HPDE6-E6E7 (cell line): ENCODE measurements around the gene PDLIM4.

Experiments used
- DNase-seq: peaks from one replicate; pipeline ENCODE4 v3.0.0; 2011; ENCODE audit warnings: missing footprints; ENCODE audit errors: extremely low spot score

Gene PDLIM4

DNA sequence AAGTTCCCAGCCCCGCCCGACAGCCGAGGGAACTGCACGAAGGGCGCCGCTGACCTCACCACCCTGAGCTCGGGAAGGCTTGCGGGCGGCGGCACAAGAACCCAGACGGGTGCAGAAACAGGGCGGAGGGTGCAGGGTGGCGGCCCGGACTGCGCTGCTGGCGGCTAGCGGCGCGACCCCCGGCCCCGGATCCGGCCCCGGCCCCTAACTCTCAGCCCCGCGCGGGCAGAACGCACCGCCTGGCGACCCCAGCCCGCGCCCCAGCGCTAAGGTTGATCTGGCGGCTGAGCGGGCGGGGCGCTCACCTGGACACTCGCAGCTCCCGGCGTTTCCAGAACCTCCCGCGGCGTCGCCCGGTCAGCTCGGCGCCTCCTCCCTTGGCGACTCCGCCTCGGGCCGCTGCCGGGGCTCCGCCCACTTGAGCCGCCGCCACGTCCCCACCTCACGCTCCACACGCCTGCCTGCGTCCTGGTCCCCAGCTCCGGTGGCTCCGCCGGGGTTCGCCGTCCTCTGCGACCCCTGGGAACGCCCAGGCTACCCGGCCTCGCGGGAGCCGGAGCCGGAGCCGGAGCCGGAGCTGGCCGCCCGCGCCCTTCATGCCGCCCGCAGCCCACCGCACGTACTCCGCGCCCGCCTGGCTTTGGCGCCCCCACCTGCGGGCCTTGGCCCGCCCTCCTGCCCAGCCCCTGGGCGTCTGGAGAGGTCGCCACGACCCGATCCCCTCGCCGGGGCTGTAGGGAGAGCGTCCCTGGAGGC lies 29.8 kb upstream of the PDLIM4 start, which contains the start of gene P4HA2:
Gene P4HA2, minus strand, starts transcription at position 369 of the 756 bp plus-strand sequence. CDS start 9,227 bp downstream, outside the sequence.
- peak; percentile 79 for DNase-seq

DNA sequence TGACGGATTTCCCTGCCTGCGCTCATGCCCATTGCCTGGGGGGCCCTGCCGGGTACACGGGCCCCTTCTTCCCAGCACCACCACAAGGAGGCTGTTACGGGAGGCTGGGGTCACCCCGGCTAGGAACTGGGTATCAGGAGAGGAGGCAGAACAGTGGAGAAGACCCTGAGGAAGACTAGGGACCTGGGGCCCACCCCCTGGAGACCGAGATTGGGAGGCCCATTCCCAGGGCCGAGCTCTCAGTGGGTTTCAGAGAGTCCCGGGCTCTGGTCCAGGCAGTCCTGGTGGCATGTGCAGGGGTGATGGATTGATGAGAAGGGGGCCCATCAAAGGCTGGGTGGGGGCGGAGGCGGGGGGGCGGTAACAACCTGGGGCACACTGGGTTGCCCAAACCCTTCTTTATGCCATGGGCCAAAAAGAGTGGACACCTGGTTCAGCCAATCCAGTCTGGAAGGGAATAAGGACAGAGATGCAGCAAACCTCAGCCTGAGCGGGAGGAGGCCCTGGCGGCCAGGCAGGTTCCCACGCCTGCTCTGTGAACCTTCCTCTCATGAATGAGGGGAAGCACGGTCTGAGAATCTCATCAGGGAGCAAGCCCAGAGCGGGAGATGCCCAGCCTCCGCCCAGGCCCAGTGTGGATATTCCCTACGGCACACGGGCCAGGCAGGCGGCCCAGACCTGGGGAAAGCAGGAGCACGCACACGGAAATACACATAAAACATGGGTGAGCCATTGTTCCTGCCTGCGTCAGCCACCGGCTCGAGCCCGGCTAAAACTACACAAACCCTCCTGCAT lies 29.1 kb upstream of the PDLIM4 start:
- DNase-seq = no peak

DNA sequence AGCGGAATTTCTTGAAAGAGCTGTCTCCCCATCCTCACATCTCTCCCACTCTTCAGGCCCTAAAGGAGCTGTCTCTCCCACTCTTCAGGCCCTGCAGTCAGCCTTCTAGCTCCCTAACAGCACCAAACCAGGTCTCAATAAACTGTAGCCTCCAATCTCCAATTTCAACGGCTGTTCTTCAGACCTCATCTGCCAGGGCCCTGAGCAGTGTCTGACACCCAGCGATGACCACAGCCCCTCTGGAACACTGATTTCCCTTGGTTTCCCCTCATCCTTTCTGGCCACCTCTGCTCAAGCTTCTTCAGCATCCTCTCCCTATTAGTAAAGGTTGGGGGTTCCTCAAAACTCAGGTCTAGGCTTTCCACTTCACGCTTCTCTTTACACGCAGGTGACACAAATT lies 28.3 kb upstream of the PDLIM4 start:
- DNase-seq = no peak

DNA sequence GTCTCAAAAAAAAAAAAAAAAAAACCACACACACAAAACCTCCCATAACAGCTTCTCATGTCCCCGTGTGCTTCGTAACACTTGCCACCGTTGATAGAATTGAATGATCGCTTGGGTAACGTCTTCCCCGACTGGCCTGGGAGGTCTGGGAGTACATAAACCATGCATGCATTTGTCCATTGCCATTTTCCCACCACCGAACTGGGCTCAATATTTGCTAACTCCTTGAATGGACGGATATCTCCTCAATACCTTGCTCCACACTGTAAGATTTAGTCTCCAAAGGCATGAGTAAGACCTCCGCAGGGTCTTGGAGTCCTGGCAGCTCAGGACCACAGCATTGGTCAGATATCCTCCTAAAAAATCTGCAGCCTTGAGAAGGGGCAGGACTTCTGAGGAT lies 26.6 kb upstream of the PDLIM4 start:
- no peak for DNase-seq

DNA sequence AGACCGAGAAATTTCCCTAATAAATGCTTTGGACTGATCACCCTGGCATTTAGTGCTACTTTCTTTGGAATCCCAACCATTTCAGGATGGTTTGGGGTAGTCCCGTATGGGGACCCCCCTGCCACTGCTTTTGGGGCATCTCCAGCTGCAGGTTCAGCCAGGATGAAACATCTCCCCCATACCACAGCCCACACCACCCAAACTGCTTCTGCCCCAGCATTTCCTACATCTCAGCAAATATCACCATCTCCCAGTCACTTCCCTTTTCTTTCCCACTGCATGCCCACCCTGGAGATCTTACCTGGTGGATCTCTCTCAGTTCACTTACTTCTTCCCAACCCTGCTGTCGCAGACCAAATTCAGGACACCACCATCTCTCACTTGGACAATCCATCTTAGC lies 25.0 kb upstream of the PDLIM4 start:
- no peak for DNase-seq

DNA sequence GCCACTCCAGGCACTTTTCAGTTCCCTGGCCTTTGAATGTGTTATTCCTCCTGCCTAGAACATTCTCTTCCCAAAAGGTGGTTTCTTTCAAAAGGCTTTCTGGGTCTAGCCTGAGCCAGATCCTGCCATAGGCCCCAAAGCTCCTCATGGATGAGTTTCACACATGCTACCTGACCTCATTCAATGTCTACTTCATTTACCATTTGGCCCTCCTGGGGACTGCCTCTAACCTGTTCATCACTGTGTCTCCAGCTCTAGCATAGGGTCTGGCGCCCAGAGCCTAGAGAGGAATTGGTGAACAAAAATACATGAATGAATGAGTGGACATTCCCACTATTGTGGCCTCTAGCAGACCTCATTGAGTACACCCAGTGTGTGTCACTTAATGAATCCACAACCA lies 24.4 kb upstream of the PDLIM4 start:
- DNase-seq = no peak

DNA sequence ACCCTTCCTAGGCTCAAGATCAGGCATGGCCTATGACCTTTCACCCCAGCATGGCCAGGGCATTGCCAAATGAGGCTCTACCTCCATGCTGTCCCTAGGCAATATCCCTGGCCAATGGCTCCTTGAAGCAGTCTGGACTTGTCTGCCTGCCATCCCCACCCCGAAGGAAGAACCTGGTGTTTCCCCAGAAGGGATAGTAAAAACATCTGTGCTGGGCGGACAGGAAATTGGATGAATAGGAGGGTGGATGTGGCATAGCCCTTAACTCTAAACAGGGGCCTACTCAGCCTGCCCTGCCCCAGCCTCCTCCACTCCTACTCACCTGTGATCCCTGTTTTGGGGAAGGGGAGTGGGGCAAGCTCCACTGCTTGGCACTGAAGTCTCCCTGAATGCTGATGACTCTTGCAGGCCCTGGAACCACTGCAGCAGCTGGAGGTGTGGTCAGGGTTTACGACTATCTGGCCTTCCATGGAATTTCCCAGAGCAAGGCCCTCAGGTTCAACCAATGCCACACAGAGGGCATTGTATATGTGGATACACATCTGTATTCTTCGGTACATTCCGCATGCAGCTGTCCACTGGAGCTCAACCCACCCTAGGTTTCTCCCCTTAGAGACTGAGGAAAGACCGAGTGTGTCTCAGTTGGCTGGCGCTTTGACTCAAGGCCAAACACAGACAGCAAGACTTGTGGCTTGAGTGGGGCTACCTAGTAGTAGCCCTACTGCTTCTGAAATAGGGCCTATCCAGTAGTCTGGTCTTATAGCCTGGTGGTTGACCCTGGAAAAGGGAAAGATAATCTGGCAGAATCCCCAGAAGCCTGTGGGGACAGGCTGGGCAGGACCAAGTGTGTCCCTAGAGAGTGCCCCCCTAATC lies 23.4 kb upstream of the PDLIM4 start:
- DNase-seq = no peak

DNA sequence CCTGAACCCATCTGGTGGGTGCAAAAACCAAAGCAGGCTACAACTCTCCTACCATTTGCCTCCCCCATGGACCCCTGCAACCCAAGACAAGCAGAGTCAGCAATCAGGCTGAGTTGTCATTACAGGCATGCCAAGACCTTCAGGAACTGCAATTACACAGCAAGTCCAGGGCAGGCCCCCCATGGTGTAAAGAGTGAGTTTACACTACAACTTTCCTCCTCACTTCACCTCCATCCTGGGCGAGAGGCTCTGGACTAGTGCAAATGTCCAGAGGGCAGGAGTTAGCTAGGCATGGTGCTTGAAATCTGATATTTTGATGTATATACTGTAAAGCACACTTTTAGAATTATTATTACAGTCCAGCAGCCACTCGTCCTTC lies 22.8 kb upstream of the PDLIM4 start:
- DNase-seq = no peak

DNA sequence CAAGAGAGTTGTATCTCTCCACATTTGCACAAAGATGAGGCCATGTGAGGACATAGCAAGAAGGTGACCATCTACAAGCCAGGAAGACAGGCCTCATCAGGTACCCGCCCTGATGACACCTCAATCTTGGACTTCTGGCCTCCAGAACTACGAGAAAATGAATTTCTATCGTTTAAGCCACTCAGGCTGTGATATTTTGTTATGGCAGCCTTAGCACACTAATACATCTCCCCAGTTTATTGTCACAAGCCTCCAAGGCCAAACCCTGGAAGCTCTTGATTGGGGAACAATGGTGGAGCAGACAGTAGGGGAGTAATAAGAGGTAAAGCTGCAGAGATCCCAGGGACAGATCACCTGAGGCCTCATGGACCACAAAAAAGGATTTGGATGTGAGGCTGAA lies 22.2 kb upstream of the PDLIM4 start:
- DNase-seq = no peak

DNA sequence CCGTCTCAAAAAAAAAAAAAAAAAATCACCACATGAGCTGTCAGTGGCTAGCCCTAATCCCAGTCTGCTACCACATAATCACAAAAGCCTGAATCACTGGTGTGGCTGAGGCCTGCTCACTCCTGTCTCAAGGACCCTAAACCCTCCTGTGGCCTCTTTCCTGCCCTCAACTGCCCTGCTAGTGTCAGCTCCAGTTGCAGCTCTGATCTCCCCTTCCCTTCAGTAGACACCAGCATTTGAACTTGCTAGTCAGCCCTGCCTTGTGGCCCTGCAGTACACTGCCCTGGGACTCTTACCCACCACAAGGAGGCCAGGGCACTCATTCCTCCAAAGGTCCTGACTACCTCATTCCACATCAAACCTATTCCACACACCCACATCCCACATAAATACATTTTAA lies 20.4 kb upstream of the PDLIM4 start:
- DNase-seq = no peak

DNA sequence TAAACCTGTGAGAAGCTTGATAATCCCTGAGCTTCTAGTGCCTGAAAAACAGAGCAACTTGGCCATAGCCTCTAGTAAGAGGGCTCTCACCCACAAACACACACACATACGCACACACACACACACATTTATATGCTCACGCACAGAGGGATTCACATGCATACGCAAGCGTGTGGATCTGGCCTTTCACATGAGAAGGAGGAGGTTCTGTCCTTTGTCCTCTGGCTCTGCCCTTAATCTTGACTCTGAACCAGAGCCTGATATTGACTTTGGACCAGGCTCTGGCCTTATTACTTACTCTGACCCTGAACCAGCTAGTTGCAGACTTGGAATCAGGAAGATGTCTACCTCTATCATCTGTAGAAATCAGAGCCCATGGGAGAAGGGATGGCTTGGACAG lies 19.8 kb upstream of the PDLIM4 start:
- DNase-seq = no peak

DNA sequence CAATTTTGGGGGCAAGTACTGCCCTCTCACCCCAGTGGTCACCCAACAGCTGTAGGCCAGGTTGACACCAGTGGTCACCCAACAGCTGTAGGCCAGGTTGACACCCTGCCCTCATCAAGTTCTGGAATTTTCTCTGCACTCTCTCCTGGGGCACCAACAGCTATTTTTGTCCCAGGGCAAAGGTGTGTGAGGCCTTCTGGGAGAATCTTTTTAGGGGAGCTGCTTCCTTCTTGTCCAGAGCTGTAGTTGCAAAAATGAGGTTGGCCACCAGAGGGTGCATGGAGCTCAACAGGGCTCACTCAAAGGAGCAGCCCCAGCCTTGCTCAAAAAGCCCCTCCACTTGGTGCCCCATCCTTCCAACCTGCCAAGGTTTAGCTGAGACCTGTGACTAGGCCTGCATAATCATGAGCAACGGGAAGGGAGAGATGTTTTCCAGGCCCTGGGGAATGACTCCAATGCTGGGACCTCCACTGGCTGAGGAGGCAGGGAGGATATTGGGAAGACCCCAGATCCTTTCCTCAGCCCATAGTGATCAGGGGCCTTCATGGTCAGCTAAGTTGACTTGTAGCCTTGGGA lies 19.2 kb upstream of the PDLIM4 start:
- DNase-seq = no peak

DNA sequence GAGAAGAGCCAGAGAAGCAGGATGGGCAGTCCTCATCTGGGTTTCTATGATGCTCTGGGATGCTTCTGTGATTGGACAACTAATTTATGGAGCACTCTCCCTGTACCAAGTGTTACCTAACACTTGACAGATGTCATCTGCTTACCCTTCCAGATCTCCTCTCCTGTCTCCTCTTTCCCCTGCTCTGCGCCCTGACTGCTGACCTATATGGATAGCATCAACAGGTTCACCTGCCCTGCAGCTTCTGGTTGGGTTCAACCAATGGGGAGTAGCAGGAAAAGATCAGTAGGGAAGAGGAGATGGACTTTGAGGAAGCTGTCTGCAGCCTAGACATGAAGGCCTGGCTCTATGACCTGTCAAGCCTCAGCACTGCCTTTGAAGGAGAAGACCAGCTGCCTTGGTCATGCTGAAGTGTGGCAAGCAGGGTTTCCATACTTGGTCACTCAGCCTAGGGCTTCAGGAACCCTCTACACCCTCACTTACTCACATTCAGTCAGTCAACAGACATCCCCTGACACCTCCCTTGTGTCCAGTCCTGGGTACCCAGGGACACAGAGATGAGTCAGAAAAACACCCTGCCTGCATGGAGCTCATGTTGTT lies 18.5 kb upstream of the PDLIM4 start:
- no peak for DNase-seq

DNA sequence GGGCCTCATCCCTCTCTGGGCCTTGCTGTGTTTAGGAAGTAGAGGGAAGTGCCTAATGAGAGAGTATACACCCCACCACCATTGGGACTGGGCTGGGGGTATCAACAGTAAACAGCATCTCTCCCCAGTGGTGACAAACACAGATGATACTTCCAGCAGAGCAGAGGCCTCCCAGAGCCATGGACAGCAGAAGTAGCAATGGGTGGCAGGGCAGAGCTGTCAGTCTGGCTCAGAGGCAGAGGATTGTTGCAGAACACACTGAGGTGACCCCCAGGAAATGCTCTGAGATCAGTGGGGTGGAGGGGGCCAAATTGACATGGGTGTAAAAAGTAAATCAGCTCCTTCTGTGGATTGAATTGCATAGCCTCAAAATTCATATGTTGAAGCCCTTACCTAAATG lies 17.7 kb upstream of the PDLIM4 start:
- no peak for DNase-seq

DNA sequence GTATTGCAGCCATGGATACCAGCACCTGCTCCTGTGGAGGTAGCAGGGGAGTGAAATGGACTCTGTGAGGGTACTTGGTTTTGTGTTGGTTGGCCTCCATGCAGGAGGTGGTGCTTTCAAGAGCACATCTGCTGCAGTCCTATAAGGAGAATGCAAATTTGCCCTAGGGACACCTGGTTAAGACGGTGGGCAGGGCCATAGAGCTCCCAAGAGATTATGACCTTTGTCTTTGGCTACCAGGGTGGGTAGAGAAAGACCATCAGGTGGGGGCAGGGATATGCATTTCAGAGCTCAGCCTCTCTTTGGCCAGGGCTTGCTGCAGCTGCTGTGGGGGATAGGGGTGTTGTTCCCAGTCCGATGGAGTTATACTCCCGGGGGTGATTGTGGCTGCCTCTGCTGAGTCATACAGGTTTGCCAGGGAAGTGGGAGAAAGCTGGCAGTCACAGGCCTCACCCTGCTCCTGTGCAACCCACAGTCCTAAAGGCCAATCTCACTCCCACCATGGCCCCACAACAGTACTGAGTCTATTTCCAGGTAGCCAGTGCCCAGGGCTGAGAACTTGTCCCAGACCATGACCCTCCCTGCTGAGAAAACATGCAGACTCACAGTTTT lies 14.0 kb upstream of the PDLIM4 start:
- DNase-seq = no peak

DNA sequence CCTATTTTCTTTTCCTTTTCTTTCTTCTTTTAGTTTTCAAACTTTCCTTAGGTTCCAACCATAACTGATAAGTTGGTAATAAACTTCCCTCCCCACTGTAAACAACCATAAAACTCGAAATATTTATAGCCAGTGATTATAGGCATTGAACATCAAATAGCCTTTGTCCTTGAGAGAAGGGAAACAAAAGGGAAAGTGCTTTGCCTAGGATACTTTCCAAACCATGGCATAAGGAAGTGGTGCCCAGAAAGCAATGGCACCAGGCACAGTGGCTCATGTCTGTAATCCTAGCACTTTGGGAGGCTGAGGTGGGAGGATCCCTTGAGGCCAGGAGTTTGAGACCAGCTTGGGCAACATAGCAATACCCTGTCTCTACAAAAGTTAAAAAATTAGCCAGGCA lies 11.9 kb upstream of the PDLIM4 start:
- DNase-seq = no peak

DNA sequence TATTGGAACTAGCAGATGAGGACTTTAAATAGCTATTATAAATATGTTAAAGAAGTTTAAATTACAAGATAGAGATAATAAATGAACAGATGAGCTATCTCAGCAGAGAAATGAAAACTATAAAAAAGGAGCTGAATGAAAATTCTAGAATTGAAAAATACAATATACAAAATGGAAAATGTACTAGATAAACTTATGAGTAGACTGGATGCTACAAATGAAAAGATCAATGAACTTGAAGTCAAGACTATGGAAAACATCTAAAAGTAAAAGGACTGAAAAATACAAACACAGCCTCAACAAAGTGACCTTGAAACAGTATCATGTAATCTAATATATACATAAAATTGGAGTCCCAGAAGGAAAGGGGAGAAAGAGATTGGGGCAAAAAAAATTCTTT lies 10.7 kb upstream of the PDLIM4 start:
- no peak for DNase-seq

DNA sequence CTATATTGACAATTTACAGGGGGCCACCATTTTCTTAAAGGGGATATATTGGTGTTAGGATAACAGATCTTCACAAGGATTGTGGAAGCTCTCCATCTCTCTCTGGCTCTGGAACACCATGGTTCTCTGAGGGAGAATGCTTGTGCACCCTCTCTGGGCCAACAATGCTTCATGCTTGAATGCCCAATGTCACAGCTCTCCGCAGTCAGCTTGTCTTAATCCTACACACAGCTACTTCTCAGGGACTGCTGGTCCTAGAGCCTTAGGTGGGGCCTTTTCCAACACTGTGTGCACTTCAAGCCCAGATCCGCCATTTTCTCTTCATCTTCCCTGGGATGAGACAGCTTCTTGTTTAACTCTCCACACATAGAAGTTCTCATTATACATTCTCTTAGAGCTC lies 6.9 kb upstream of the PDLIM4 start:
- DNase-seq = no peak

DNA sequence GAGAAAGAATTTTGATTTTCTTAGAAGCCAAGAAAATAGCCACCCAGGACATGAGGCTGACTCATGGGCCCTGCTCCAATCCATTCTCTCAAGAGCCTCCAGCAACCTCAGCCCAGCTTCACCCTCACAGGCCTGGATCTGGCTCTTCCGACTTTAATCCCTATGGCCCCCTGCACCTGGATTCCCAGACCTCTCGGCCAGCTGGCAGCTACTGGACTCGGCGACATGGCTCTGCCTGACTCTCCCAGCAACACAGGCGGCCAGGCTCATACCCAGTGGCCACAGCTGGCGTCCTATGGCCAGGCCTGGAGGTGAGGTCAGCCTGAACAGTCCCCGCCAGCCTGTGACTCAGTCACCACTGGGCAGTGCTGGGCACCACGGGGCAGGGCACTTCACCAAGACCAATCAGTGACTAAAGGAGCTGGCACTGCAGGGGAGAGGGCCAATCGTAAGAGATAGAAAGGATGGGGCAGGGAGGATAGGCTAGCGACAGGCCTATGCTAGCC lies 6.2 kb upstream of the PDLIM4 start:
- no peak for DNase-seq

DNA sequence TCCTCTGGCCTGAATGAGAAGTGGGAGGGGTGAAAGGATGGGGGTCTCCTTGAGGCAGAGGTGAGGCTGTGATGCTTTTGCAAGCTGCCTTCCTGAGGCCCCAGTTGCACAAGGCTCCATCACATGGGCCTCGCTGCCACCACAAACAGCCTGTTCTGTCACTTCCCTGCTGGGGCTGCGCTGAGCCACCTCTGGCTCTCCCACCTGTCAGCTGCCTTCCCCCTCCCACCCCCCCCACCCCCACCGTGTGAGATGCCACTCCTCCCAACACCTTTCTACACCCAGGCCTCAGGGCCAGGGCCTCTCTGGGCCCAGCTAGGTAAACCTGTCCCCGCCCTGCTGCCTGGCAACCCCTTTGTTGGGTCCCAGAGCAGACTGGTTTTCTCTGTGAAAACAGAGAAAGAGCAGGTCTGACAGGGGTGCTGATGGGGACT lies 4.5 kb upstream of the PDLIM4 start:
- DNase-seq = no peak
